CD4-positive, alpha-beta T cell treated with Interleukin-15 for 4 hours (primary cell): ENCODE measurements around the gene ADORA1.

Experiments
- DNase-seq: peaks from one replicate; pipeline ENCODE4 v3.0.0-alpha.2; 2020; ENCODE audit warnings: low spot score

ADORA1 gene

DNA sequence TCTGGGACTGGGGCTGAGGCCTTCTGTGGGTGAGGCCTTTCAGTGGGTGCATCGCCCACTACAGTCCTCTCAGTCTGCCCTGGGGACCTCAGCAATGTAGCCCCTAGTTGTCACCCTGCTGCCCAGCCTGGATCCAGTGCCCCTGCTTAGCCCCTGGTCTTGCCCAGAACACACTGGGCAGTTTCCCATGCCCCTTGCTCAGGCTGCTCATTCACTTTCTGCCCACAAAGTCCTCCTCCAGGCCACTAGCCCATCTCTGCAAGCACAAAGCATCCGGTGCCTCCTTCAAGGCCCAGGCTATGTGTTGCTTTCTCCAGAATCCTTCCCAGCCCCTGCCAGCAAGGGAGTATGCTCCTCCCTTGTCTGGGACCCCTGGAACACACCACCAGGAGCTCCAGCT lies 5.4 kb upstream of the ADORA1 start:
- DNase-seq = no peak

DNA sequence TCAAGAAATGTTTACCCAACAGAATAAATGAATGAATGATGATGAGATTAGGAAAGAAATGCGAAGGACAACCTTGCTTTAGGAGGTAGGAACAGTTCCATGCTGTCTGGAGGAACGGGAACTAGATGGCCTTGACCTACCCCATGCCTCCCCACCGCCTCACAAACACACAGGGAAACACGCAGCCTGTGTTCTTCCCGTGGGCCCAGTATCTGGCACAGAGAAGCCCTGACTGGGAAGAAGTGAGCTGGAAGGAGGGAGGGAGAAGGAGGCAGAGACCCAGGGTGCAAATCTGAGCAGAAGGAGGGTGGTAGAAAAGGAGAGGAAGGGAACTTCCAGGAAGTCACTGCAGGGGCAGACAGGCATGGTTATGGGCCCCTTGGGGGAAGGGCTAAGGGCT lies 3.5 kb upstream of the ADORA1 start:
- DNase-seq = no peak

DNA sequence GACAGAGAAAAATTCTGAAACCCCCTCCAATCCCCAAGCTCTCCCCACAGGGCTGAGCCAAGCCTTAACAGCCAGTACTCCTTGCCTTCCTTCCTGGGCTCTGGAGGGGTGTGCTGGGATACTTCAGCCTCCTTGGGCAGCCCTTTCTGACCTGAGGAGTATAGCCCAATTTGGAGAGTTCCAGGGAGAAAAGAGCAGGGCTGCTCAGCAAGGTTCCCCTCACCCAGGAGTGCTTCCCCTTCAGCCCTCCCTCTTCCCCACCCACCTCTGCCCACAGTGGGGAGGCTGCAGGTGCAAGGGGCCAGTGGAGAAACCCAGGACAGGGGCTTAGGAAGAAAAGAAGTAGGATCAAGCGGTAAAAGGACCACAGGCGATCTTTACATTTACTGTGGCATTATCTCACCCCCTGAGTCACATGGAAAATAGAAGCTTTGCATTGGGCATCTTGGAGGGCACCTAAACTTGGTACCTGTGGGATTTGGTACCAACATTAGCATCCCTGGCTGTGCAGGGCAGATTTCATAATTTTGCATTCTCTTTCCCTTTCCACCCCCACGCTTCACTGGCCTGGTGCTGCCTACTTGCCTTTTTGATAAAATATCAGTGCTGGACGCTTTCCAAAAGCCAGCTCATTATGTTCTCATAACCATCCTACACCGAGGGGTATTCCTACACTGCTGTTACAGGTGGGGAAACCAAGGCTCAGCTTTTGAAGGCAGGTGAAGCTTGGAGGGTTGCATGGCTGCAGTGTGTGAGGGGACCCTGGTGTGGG lies 2.8 kb upstream of the ADORA1 start:
- no peak for DNase-seq

DNA sequence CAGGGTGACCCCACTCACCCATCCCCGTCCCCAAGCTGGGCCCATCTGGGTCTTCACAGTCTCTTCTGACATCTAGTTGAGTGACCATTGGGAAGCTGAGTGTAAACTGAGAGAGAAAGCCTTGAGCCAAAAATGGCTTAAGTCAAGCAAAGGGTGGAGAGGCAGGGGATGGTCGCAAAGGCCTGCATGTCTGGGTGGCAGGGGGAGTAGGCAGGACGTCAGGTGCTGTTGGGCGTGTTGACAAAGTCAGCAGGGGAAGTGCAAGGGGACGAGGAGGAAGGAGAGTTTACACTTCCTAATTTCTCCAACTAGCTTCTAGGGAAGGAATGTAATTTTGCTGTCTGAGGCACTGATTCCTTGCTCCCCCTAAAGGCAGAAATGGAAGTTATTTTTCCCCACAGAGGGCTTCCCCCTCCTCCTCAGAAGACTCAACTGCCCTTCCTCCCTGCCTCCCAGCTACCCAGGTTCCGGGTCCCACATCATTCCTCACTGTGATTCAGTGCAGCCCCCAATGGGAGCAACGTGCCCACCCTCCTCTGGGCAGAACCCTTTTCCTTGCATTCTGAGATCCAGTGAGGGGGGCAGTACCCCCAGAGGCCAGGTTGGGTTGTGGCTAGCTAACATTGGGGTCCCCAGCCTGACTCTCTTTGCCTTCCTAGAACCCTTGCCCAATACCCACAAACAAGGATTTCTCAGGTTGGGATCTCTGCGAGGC lies 1.2 kb upstream of the ADORA1 start:
- no peak for DNase-seq

DNA sequence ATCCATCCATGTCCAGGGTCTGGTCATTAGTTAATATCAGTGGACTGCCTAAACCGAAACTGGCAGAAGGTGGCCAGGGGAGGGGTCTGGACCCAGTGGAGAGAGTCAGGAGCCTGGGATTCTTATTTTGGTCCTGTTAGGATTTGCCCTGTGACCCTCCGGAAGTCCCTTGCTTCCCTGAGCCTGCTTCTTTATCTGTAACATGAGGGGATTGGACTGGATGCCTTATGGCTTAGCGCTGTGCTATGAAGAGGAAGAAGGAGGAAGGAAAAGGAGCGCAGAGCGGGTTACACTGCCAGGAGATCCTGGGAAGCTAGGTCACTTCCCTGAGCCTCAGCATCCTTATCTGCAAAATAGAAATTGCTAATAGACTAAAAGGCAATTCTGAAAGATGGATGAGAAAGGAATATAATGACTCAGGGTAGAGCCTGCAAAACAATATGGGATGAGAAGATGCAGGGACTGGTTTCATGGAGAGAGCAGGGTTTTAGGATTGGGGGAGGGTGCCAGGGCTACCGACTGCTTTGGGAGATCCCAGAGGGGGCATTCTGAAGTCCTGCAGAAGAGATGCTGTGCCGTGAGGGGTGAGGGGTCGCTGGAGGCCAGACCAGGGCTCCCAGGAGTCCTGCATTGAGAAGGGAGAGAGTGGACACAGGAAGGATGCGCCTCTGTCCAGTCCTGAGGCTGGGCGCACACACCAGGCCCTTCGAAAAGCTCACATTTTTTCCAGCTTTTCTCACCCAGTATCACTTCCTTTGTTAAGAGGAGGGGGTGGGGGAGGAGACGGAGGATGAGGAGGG lies 460 bp upstream of the ADORA1 start:
- DNase-seq = no peak

DNA sequence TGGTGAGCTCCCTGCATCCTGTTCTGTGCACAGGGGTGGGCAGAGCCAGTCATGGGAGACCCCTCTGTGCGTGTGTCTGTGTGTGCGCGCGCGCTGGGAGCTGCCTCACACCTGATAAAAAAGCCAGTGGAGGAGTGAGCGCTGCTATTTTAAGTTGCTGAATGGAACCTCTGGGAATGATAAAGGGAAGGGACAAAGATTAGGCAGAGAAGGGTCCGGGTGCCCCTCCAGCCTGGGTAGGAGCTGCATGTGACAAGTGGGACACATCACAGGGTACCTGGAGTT lies 847 bp downstream of the ADORA1 start:
- DNase-seq = no peak

DNA sequence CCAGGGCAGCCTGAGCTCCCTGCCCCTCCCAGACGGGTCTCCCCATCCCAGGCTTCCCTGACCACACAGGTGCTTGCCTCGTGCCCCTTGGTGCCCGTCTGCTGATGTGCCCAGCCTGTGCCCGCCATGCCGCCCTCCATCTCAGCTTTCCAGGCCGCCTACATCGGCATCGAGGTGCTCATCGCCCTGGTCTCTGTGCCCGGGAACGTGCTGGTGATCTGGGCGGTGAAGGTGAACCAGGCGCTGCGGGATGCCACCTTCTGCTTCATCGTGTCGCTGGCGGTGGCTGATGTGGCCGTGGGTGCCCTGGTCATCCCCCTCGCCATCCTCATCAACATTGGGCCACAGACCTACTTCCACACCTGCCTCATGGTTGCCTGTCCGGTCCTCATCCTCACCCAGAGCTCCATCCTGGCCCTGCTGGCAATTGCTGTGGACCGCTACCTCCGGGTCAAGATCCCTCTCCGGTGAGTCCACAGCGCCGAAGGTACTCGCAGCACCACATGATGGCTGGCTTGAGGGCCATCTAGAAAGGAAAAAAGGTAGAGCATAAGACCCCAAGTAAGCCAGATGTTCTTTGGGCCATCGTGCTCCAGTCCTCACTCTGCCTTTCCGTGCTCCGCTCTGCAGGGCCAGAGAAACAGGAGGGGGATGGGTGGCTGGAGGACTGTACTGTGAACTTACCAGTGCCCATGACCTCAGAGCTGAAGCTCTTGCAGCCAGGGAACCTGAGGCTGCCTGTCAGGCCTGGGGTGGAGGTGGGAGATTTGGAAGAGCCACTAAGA lies 1.4 kb downstream of the ADORA1 start:
- no peak for DNase-seq

DNA sequence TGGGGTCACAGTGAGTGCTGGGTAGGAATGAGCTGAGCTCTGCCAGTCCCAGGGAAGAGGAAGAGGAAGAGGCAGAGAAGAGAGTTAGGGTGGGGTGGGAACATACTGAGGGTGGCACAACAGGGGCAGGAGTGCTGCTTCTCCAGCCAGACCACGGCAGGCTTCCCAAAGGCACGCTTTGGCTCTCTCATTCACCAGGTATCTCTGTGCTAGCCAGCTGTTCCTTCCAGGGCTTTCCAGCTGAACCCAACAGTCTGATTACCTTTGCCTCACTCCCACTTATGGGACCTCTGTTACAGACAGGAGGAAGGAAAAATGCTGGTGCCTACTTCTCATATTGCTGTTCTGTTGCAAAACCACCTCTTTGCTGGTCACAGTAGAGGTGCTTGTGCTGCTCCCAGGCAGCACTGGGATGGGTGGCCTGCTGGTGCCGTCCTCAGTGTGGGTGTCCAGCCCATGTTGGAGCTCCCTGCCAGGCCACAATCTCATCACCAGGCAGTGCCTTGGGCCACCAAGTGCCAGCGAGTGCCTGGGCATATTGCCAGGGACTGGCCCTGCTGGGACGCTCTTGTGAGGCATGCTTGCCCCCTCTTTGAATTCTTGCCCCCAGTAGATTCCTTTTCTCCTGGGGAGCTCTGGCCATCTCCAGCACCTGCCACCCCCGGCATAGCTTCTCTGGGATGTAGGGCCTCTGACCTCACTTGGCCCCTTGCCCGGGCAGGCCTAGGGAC lies 2.1 kb downstream of the ADORA1 start:
- no peak for DNase-seq

DNA sequence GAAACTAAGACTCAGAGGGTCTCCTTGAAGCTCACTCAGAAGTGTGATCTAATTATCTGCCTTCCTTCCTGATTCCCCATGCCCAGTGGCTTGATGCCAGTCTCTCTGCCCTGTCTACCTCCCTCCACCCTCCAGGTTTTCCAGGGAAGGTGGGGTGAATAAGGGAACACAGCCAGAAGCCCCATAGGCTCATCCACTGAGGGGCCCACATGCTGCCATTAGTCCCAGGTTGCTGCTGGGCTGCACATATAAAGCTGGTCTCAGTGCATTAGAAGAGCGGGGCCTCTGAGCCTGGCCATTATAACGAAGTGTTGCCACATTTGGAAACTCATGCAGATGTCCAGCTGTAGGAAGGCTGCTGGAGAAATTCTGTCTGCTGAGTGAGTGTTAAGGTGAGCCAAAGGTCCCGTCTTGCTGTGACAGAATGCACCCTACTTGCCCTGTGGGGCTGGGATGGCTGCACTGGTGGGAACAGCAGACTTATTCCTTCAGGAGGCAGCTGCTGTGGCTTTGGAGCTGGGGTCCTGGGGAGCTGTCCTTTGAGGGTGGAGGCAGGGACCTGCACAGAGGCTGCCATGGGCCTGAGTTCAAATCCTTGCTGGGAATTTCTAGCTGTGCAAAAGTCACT lies 2.9 kb downstream of the ADORA1 start:
- no peak for DNase-seq

DNA sequence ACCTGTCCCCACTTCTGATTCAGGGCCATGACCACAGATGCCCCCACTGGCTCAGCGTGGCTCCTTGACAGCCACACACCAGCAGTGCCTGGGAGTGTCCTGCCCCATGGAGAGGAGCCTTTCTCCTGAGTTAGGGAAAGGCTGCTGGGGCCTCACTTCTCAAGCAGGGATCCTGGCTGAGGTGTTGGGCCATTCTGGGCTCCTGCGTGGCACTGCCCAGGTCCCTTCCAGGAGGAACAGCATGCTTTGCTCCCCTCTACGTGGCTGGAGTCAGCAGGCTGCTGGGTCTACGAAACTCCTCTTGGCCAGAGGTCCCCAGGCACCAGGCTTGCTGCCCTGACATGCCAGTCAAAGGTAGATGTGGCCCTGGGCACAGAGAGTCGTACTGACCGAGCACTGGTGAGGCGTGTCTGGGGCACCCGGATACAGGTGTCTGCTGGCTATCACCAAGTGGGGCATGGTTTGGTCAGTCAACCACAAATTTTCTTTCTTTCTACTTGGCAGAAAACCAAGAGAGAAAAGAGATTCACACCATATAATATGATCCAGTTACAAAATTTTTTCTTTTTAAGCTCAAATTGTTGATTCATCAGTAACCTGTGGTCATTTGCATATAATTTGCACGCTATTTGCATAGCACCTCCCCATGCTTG lies 4.1 kb downstream of the ADORA1 start:
- DNase-seq = no peak

DNA sequence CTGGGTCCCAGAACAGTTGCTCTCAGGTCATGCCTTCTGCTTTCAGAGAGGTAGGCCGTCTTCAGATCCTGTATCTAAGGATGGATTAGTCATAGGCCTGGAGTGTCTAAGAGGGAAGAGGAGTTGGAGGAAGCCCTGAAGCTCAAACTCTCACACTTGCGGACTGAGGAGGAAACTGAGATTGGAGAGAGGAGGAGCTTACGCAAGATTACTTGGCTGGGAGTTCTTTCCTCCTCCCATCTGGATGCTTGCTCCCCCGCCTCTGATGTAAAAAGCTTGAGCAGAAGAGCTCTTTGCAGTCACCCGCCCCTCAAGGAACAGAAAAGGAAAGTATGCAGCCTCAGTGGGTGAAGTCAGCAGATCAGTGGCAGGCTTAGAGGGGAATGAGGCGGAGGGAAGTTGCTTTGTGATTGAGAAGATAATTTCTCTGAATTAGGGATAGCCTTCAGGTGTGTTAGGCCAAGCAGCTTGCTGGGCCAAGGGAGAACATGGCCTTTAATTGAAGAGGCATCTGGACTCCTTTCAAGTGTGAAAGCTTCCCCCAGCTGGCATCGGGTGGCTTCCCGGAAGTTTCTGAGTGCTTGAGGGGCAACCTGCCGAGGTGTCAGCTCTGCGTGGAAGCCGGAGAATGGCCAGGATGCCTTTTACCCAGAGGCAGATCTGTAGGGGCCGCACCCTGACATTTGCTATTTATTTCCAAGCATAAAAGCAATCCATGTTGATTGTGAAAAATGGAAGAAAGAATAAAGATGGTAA lies 6.6 kb downstream of the ADORA1 start:
- DNase-seq = no peak

DNA sequence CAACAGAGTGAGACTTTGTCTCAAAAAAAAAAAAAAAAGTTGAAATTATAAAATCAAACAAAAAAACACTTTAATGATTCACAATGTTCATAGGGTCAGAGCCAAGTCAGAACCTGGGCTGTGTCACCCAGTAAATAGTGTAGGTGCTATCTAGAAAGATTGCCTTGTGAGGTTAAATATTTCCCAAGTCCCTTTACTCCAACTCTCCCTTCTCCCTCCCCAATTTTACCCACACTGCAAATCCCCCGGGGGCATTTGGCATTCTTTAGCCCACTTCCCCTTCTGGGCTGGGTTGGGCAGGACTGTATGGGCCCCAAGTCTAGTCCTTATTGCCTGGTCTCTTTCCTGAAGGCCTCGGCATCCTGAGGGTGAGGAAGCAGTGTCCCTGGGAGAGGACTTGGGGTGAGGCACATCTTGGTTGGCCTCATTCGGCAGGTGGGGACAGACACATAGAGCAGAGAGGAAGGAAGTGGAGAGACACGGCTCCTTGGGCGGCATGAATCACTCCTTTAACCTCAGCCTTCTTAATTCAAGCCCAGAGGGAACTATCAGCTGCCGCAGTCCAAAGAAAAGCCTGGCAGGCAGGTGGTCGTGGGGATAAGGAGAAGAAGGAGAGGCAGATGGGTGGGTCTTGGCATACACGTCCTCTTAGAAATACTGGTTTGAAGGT lies 8.2 kb downstream of the ADORA1 start:
- DNase-seq = no peak

DNA sequence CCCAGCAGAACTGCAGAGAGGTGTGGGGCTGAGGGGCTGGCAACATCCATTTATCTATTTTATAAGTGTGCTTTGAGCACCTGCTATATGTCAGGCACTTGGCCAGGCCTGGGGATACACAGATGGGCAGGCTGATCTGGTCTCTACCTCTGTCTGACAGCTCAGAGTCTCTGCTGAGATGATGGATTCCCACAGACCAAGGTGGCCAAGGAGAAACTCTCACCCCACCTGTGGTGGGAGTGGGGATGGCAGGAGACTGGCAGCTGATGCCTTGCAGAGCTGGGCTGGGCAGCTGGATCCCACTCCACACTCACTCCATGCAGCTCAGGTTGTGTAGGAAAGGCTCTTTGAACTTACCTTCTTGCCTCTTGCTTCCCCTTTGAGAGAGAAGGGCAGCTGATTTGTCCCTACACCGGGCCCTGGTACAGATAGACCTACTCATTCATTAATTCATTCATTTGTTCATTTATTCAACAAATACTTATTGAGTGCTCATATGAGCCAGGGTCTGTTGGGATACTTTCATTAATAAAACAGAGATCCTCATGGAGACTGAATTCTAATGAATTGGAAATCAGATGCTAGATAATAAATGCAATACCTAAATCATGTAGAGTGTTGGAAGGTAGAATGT lies 9.0 kb downstream of the ADORA1 start:
- DNase-seq = no peak

DNA sequence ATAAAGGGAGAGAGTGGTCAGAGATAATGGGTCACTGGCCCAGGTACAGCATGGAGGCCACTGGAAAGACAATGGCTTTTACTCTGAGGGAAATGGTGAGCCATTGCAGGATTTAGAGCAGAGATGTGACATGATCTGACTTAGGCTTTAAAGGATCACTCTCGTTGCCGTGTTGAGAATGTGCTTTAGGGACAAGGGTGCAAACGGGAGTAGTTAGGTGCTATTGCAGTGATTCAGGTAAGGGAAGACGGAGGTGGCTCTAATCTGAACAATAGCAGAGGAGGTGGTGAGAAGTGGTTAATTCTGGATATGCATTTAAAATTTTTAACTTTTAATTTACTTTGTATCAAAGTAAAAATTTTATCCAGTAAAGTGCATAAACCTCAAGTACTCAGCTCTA lies 9.8 kb downstream of the ADORA1 start:
- no peak for DNase-seq

DNA sequence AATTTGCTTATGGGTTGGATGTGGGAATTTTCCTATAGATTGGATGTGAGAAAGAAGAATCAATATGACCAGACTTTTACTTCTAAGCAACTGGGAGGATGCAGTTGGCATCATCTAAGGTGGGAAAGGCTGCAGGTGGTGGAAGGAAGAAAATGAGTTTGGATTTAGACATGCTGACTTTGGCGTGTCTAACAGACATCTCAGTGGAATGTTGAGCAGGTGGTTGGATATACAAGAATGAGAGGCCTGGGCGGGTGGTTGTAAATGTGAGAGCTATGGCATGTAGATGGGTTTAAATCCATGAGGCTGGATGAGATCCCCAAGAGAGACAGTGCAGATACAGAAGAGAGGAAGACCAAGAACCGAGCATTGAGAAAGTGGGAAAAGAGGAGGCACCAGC lies 10.5 kb downstream of the ADORA1 start:
- no peak for DNase-seq

DNA sequence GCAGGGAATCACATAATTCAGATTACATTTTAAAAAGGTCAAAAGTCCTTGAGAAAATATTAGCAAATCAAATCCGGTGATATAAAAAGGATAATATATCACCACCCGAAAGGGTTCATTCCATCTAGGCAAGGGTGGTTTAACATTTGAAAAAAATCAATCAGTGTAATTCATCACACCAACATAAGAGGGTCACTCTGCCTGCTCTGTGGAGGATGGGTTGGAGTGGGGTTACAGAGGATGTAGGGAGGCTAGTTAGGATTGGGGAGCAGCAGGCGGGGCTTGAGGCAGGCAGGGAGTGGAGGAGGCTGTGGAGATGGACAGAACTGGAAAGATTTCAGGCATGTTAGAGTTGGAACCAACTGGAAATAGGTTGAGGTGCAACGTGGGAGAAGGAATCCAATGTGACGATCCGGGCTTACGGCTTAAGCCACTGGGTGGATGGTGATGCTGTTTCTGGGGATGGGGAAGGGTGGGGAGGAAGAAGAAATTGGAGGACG lies 12.5 kb downstream of the ADORA1 start:
- DNase-seq = no peak

DNA sequence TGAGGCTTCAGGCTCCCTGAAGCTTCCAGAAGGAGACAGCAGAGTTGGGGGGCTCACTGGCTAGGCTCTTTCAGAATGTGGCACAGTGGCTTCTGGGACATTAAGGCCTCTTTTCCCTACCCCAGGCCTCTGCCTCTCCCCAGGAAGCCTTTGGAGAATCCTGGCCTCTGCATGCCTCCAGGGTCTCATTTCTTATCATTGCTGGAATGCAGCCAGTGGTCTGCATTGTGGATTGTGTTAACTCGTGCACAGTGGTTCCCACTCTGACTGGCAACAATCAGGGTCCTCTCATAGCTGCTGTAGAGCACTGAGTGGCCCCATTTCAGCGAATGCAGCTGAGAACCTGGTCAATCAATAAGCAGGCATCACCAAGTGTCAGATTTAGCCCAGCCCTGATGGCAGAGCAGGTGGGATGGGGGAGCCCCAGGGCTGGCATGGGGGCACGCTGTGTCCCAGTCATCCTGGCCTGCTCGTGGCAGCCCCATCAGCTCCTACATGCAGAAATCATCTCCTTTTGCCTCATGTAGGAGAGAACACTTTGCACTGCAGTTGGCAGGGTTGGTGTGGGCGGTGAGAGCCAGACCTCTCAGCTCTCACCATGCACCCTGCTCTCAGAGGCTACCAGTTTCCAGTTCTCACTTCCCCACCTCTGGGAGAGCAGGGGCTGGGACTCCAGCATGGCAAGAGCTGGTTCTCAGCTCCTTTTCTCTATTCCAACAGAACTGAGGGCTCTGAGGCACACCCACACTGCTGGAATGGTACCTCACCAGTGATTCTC lies 13.4 kb downstream of the ADORA1 start:
- DNase-seq = no peak

DNA sequence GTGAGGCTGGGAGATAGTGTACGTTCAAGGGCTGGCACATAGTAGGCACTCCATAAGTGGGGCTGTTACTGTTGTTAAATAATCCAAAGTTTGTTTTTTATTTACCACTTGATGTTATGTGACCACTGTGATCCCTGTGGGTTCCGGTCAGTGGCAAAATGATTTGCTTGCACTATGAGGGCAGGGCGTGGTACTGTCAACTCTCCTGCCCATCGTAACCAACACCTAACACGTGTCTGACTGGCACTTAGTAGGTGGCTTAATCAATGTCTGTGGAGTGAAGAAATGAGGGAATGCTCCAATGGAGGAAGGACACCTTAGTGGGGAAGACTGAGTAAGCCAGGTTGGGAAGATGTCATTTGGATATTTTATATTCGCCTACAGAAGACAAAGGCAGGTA lies 14.6 kb downstream of the ADORA1 start:
- DNase-seq = no peak
